Effector CD4-positive, alpha-beta T cell (primary cell): ENCODE data around the gene ATG4A.

Experiments
- DNase-seq: peaks from one replicate; pipeline ENCODE4 v3.0.0-alpha.2; 2020

Gene ATG4A

DNA sequence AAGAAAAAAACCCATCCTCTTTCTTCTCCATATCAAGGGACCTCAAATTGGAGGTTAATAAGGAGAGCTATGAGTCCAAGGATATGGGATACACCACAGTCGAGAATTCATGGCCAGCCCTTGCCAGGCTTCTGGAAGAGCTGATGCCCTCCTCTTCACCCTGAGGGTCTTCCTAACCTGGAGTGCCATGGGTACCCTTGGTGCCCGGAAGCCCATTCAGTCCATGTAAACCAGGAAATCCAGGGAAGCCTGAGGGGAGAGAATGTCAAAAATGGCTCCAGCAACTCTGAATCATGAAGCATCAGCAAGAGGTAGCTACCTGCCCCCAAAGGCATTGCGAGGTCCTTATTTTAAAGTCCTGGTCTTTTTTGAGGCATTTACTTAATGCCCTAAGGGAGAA, 78.2 kb downstream of the ATG4A start:
- DNase-seq: no peak

DNA sequence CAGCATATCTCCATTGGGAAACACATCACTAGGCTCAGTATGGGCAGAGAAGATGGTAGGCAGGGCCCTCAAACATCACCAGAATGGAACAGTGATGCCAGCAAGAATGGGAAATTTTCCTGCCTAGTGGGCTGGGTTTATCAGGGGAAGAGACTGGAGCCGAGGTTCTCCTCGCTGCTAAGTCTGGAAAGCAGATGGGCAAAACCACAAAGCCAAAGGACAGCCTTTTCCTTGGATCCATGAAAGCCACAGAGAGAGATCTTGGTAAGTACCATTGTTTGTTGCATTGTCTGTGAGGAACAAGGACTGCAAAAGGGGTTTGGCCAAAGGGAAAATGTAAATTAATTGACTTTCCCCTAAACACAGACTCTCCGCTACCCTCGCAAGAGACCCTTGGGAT, 80.1 kb downstream of the ATG4A start:
- no peak for DNase-seq

GRCh38 chrX:108173874-108174273, 82.3 kb downstream of the ATG4A start:
- DNase-seq: no peak

DNA sequence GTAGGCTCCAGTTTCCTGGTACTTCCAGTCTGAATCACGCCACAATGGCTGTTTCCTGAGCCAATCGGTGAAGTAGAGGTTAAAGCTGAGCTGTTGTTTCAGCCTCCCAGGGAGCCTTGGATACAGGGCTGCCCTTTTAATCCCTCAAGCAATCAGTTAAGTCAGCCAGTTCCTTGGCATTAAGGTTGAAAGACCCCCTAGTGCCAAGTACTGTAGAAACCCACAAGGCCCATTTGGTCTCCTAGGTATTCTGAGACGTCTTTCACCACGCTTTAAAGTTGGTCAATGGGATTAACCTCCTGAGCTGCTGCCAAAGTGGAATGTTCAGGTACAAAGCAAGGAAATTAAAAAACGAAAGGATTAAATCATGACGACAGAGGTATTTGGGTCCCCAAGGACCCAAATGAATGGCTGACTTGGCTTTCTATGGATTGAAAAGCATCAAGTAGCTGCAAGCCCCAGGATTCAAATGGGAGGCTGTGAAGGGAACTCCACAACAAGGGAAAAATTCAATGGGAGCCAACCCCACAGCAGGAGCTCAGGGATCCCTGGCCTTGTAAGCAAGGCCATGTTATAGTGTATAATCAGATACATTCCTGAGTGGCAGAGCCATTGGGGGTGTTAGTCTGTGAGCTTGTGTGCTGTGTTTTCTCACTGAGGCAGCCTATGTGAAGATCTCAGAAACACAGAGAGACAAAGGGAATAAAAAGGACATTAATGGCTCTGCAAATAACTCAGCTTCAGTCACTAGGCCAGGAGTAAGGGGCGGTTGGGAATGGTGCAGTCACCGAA, 86.0 kb downstream of the ATG4A start:
- DNase-seq: no peak

- DNase-seq: no peak
Measured at GRCh38 chrX:108178143-108178498, 86.5 kb downstream of the ATG4A start.

GRCh38 chrX:108186811-108187210, 95.2 kb downstream of the ATG4A start:
- no peak for DNase-seq

GRCh38 chrX:108198420-108198819, 106.8 kb downstream of the ATG4A start:
- no peak for DNase-seq

DNA sequence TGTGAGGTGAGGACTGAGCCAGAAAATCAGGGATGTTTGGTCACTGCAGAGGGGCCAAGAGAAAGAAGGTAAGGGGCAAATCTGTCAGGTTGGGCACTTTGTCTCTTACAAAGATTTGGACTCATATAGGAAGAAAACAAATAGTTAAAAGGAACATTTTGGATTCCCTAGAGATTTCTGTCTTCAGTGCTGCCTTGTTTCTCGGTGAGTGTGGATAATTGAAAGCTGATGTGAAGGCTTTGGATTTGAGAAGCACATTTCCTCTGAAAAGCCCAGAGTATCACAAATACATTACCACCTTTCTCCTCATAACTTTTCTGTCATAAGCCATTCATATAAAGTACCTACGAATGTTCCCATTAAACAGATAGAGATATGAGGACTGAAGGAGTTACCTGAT, 107.5 kb downstream of the ATG4A start:
- DNase-seq: no peak

GRCh38 chrX:108199691-108200090, 108.1 kb downstream of the ATG4A start:
- no peak for DNase-seq

DNA sequence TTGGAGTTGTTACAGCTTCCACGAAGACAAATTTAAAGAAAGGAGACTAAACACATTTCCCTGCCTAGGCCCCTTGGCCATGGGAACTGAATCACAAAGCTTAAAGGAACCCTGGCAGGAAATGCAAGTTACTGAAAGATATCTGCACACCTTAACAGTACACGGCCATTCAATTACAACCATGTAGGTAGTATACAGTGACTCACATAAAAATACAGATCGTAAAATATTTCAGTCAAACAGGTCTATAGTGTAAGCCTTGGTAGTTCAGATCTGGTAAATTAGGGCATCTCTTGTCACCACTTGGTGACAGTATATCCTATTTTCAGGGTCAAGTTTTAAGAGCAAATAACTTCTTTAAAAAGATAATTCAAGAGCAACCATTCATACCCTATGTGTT, 112.0 kb downstream of the ATG4A start:
- DNase-seq: no peak
